Neural cell (in vitro differentiated cells): ENCODE measurements around the gene AGBL4. TPM values are rescaled to one million over a fixed set of nuclear protein-coding genes. Genes with fewer than 3 reads are reported as not detected.

Experiments used
- H2AFZ ChIP-seq: fragments of 200-600, 300-800 bp; sonication (generic), shearing (Covaris generic); 2 replicates; pipeline ENCODE4 v1.6.0; 2014; ENCODE audit warnings: low read depth, mild to moderate bottlenecking, antibody characterized with exemption, low read length, moderate library complexity
- H3F3A ChIP-seq: fragments of 200-600 bp; shearing (Covaris generic); 2 replicates; pipeline ENCODE4 v1.6.1; 2016; ENCODE audit warnings: mild to moderate bottlenecking, moderate library complexity, mixed read lengths, antibody characterized with exemption, low read length; ENCODE audit not compliant: insufficient read depth, poor library complexity, severe bottlenecking
- H3K27ac ChIP-seq: fragments of 200-600, 300-800 bp; sonication (generic), shearing (Covaris generic); 2 replicates; pipeline ENCODE4 v1.5.1; 2014; ENCODE audit warnings: mild to moderate bottlenecking, low read length, moderate library complexity
- H3K27me3 ChIP-seq: fragments of 300-800, 200-600 bp; sonication (generic), shearing (Covaris generic); 2 replicates; pipeline ENCODE4 v1.6.0; 2014; ENCODE audit warnings: mild to moderate bottlenecking, low read depth, low read length, moderate library complexity; ENCODE audit not compliant: insufficient read depth
- H3K36me3 ChIP-seq: fragments of 300-800, 200-600 bp; sonication (generic), shearing (Covaris generic); 2 replicates; pipeline ENCODE4 v1.5.1; 2014; ENCODE audit warnings: mild to moderate bottlenecking, antibody characterized with exemption, low read length, moderate library complexity; ENCODE audit not compliant: insufficient read depth
- H3K4me2 ChIP-seq: fragments of 300-800, 200-600 bp; sonication (generic), shearing (Covaris generic); 2 replicates; pipeline ENCODE4 v1.6.0; 2014; ENCODE audit warnings: mild to moderate bottlenecking, low read length
- H3K4me3 ChIP-seq: fragments of 300-800, 200-600 bp; sonication (generic), shearing (Covaris generic); 2 replicates; pipeline ENCODE4 v1.5.1; 2014; ENCODE audit warnings: mild to moderate bottlenecking, low read length, moderate library complexity
- H3K79me2 ChIP-seq: fragments of 200-600 bp; shearing (Covaris generic); replicated peaks from 2 replicates; pipeline ENCODE4 v1.6.0; 2014; ENCODE audit warnings: mild to moderate bottlenecking, low read length, moderate library complexity; ENCODE audit not compliant: insufficient read depth
- H3K9ac ChIP-seq: fragments of 300-800, 200-600 bp; sonication (generic), shearing (Covaris generic); 2 replicates; pipeline ENCODE4 v1.6.1; 2016; ENCODE audit warnings: mild to moderate bottlenecking, low read length, mixed read lengths
- H3K9me2 ChIP-seq: fragments of 200-600 bp; shearing (Covaris generic); 2 replicates; pipeline ENCODE4 v1.6.1; 2016; ENCODE audit warnings: mild to moderate bottlenecking, low read length, mixed read lengths; ENCODE audit not compliant: insufficient read depth
- H3K9me3 ChIP-seq: fragments of 200-600, 300-800 bp; sonication (generic), shearing (Covaris generic); 2 replicates; pipeline ENCODE4 v1.6.1; 2016; ENCODE audit warnings: mild to moderate bottlenecking, mixed run types, low read length, moderate library complexity, mixed read lengths
- H4K20me1 ChIP-seq: fragments of 200-600 bp; shearing (Covaris generic); 2 replicates; pipeline ENCODE4 v1.6.1; 2016; ENCODE audit warnings: mild to moderate bottlenecking, mixed run types; ENCODE audit not compliant: insufficient read depth
- EP300 ChIP-seq: fragments of 450-650 bp; conservative IDR thresholded peaks from 2 replicates; pipeline ENCODE4 v1.6.1; 2014; ENCODE audit warnings: antibody characterized with exemption, mild to moderate bottlenecking, moderate library complexity; ENCODE audit not compliant: poor library complexity, severe bottlenecking
- EZH2 ChIP-seq: fragments of 200-600, 300-800 bp; shearing (Covaris generic), sonication (generic); IDR thresholded peaks from 2 replicates; pipeline ENCODE4 v1.6.1; 2014; ENCODE audit warnings: antibody characterized with exemption, low read length, borderline replicate concordance, mild to moderate bottlenecking; ENCODE audit not compliant: insufficient read depth, poor library complexity, severe bottlenecking
- MXI1 ChIP-seq: fragments of 450-650 bp; conservative IDR thresholded peaks from 2 replicates; pipeline ENCODE4 v1.6.1; 2014; ENCODE audit warnings: antibody characterized with exemption, mild to moderate bottlenecking; ENCODE audit not compliant: poor library complexity, severe bottlenecking
- POLR2AphosphoS5 ChIP-seq: IDR thresholded peaks from 2 replicates; pipeline ENCODE4 v1.6.1; 2012
- RAD21 ChIP-seq: fragments of 450-650 bp; conservative IDR thresholded peaks from 2 replicates; pipeline ENCODE4 v1.6.1; 2014; ENCODE audit warnings: antibody characterized with exemption, mild to moderate bottlenecking, moderate library complexity
- SMC3 ChIP-seq: fragments of 450-650 bp; conservative IDR thresholded peaks from 2 replicates; pipeline ENCODE4 v1.6.1; 2014; ENCODE audit warnings: antibody characterized with exemption, mild to moderate bottlenecking, moderate library complexity; ENCODE audit not compliant: poor library complexity
- TAF1 ChIP-seq: IDR thresholded peaks from 2 replicates; pipeline ENCODE4 v1.6.1; 2012; ENCODE audit warnings: low read depth
- polyA plus RNA-seq: library from polyadenylated mRNA; depleted of rRNA; stranded (reverse); fragments of >200 nt; gene quantifications from 2 replicates; pipeline ENCODE4 v1.2.3, GENCODE V29; 2014
- TF ChIP-seq, protein P1 (sequence below): fragments of 450-650 bp; IDR thresholded peaks from 2 replicates; pipeline ENCODE4 v1.5.1; 2014; ENCODE audit warnings: antibody characterized with exemption, mild to moderate bottlenecking, moderate library complexity; ENCODE audit not compliant: poor library complexity, severe bottlenecking
- TF ChIP-seq, protein P2 (sequence below): IDR thresholded peaks from 2 replicates; pipeline ENCODE4 v1.6.1; 2012; ENCODE audit warnings: borderline replicate concordance

Gene AGBL4
- polyA plus RNA-seq, 1 donor from 2014 or later, result 1.3 TPM

DNA sequence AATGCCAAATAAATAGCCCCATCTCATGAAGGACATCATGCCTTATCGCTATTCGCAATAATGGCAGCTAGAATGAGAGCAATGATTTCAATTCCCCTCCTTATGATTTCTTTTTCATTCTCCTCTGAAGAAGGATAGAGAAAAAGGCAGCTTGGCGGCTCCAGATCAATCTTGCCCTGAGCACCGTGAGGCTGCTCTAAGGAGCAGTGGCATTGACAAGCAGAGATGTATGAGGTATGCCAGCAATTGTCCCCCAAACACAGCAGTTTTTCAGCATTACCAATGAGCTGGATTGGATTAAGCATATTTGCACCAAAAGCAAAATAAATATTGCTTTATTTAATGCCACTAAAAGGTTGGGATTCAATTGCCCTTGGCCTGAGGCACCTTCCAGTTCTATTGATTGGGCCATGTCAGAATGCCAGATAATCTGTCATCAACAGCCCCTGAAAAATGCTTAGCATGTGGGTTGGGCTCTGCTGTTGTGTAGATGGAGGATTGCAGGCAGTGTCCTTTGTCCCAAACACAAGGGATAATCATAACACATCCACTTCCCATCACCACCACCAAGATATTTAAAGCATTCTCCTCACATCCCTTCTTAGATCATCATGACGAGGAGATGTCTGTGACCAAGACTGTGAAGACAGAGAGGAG is 1382.8 kb downstream of the AGBL4 start:
- H4K20me1 ChIP-seq, result no peaks in the 10 kb centered on the region
- H3K9me3 ChIP-seq, result no peaks in the 10 kb centered on the region
- H3F3A ChIP-seq, result no peaks in the 10 kb centered on the region
- no peak overlapping the region for H2AFZ ChIP-seq
- H3K79me2 ChIP-seq, result no peaks in the 10 kb centered on the region
- no peak overlapping the region for H3K4me3 ChIP-seq
- no peak overlapping the region for H3K9ac ChIP-seq
- no peaks in the 10 kb centered on the region for H3K9me2 ChIP-seq
- H3K27me3 ChIP-seq, result no peaks in the 10 kb centered on the region
- peak overlapping the region; percentile 13 for H3K27ac ChIP-seq
- H3K4me2 ChIP-seq, result no peak overlapping the region
- TF ChIP-seq TAF1 (no peak), MXI1 (no peak), EZH2 (no peak), SMC3 (no peak), EP300 (no peak), RAD21 (no peak), POLR2AphosphoS5 (no peak)
- TF ChIP-seq, protein P1, sequence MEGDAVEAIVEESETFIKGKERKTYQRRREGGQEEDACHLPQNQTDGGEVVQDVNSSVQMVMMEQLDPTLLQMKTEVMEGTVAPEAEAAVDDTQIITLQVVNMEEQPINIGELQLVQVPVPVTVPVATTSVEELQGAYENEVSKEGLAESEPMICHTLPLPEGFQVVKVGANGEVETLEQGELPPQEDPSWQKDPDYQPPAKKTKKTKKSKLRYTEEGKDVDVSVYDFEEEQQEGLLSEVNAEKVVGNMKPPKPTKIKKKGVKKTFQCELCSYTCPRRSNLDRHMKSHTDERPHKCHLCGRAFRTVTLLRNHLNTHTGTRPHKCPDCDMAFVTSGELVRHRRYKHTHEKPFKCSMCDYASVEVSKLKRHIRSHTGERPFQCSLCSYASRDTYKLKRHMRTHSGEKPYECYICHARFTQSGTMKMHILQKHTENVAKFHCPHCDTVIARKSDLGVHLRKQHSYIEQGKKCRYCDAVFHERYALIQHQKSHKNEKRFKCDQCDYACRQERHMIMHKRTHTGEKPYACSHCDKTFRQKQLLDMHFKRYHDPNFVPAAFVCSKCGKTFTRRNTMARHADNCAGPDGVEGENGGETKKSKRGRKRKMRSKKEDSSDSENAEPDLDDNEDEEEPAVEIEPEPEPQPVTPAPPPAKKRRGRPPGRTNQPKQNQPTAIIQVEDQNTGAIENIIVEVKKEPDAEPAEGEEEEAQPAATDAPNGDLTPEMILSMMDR, result no peak
- TF ChIP-seq, protein P2, sequence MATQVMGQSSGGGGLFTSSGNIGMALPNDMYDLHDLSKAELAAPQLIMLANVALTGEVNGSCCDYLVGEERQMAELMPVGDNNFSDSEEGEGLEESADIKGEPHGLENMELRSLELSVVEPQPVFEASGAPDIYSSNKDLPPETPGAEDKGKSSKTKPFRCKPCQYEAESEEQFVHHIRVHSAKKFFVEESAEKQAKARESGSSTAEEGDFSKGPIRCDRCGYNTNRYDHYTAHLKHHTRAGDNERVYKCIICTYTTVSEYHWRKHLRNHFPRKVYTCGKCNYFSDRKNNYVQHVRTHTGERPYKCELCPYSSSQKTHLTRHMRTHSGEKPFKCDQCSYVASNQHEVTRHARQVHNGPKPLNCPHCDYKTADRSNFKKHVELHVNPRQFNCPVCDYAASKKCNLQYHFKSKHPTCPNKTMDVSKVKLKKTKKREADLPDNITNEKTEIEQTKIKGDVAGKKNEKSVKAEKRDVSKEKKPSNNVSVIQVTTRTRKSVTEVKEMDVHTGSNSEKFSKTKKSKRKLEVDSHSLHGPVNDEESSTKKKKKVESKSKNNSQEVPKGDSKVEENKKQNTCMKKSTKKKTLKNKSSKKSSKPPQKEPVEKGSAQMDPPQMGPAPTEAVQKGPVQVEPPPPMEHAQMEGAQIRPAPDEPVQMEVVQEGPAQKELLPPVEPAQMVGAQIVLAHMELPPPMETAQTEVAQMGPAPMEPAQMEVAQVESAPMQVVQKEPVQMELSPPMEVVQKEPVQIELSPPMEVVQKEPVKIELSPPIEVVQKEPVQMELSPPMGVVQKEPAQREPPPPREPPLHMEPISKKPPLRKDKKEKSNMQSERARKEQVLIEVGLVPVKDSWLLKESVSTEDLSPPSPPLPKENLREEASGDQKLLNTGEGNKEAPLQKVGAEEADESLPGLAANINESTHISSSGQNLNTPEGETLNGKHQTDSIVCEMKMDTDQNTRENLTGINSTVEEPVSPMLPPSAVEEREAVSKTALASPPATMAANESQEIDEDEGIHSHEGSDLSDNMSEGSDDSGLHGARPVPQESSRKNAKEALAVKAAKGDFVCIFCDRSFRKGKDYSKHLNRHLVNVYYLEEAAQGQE, result no peak
- no peaks in the 10 kb centered on the region for H3K36me3 ChIP-seq

DNA sequence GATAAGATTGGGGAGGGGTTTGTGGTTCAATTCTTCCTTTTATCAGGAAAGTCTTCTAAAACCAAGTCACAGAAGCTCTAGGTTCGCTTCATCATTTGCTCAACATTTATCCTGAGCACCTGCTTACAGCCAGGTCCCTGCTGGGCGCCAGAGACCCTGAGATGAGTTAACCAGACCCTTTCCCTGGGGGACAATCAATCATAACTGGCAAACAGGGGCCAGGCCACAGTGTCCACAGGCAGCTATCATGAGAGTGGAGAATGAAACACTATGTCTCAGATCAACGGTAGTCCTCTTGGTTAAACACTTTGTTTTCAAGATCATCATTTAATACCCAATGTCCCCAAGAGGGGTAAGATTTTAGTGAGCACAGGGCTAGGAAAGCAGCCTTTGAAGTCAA is 1393.9 kb downstream of the AGBL4 start:
- Histone ChIP-seq H3K79me2 (no peaks in the 10 kb centered on the region), H3K27ac (no peak overlapping the region), H3K4me3 (no peak overlapping the region), H3K36me3 (no peaks in the 10 kb centered on the region), H3K4me2 (no peak overlapping the region), H3K9me2 (no peaks in the 10 kb centered on the region), H2AFZ (no peak overlapping the region), H3K9ac (no peak overlapping the region), H4K20me1 (no peaks in the 10 kb centered on the region), H3F3A (no peaks in the 10 kb centered on the region), H3K27me3 (no peaks in the 10 kb centered on the region), H3K9me3 (no peaks in the 10 kb centered on the region)
- TF ChIP-seq TAF1, result no peak
- TF ChIP-seq EZH2, result no peak
- no peak for TF ChIP-seq SMC3
- no peak for TF ChIP-seq POLR2AphosphoS5
